RWPE1 (cell line): ENCODE data around the gene ANKRD11.

Experiments used
- CTCF ChIA-PET: fragments of 350-600 bp; sonication (Branson Sonifier 250); formaldehyde crosslinking; extraction: SDS; loops from one replicate; lab custom pipeline; 2021; lab: Yijun Ruan, JAX
- POLR2A ChIA-PET: fragments of 400-600 bp; formaldehyde crosslinking; extraction: SDS; loops from one replicate; lab custom pipeline; 2020; ENCODE audit warnings: antibody characterized with exemption; ENCODE audit not compliant: low non-redundant PET; lab: Yijun Ruan, JAX
- DNase-seq: peaks from one replicate; pipeline ENCODE4 v3.0.0; 2012; ENCODE audit warnings: low spot score
- H3K27ac ChIP-seq: fragments of 450-650 bp; 2 replicates; pipeline ENCODE4 v1.5.1; 2017
- CTCF ChIP-seq: fragments of 450-650 bp; conservative IDR thresholded peaks from 2 replicates; pipeline ENCODE4 v1.5.1; 2017; ENCODE audit warnings: low read depth, mild to moderate bottlenecking

Gene ANKRD11

GRCh38 chr16:89222931-89223330 lies 267.4 kb downstream of the ANKRD11 start:
- CTCF ChIA-PET, result no interaction called here
- no peak for DNase-seq
- no peak for TF ChIP-seq CTCF
- no peak overlapping the region for H3K27ac ChIP-seq
- POLR2A ChIA-PET, result no interaction called here

GRCh38 chr16:89221604-89222003 lies 268.8 kb downstream of the ANKRD11 start:
- no peak for TF ChIP-seq CTCF
- H3K27ac ChIP-seq, result no peak overlapping the region
- POLR2A ChIA-PET, result no interaction called here
- no peak for DNase-seq
- CTCF ChIA-PET, result no interaction called here

- DNase-seq, result no peak
- no peak for TF ChIP-seq CTCF
- ChIA-PET POLR2A (no interaction called here), CTCF (no interaction called here)
- H3K27ac ChIP-seq, result no peak overlapping the region
Observed at GRCh38 chr16:89219365-89219764, 271.0 kb downstream of the ANKRD11 start.
